RWPE1 (cell line): ENCODE data around the gene IL2.

ENCODE experiments used
- CTCF ChIA-PET: fragments of 350-600 bp; sonication (Branson Sonifier 250); formaldehyde crosslinking; extraction: SDS; loops from one replicate; lab custom pipeline; 2021; lab: Yijun Ruan, JAX
- POLR2A ChIA-PET: fragments of 400-600 bp; formaldehyde crosslinking; extraction: SDS; loops from one replicate; lab custom pipeline; 2020; ENCODE audit warnings: antibody characterized with exemption; ENCODE audit not compliant: low non-redundant PET; lab: Yijun Ruan, JAX
- DNase-seq: peaks from one replicate; pipeline ENCODE4 v3.0.0; 2012; ENCODE audit warnings: low spot score
- H3K27ac ChIP-seq: fragments of 450-650 bp; 2 replicates; pipeline ENCODE4 v1.5.1; 2017
- TF ChIP-seq, protein P1 (sequence below): fragments of 450-650 bp; conservative IDR thresholded peaks from 2 replicates; pipeline ENCODE4 v1.5.1; 2017; ENCODE audit warnings: low read depth, mild to moderate bottlenecking

The IL2 gene

DNA sequence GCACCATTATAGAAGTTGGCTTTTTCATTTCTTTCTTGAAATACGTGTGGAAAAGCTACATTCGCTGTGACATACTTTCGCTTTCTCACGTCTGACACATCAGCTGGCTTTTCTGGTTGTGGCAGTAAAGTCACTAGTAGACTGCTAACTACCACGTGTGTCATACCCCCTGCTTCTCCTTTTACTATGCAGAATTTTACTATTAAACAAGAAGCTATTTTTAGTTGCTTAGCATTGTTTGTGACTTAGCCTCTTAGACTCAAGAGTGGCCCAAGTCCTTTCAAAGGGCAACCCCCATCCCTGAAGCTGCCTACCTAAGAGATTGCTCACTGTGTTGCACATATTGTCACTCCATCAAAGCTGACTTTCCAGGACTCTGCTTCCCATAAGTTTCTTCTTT lies 2.1 kb upstream of the IL2 start:
- ChIA-PET CTCF (interaction anchor here (0.6 kb wide), 1 partner anchor 434 kb away, joined by 3 read pairs; no protein-coding TSS in a partner anchor), POLR2A (no interaction called here)
- no peak overlapping the region for H3K27ac ChIP-seq
- TF ChIP-seq, protein P1, sequence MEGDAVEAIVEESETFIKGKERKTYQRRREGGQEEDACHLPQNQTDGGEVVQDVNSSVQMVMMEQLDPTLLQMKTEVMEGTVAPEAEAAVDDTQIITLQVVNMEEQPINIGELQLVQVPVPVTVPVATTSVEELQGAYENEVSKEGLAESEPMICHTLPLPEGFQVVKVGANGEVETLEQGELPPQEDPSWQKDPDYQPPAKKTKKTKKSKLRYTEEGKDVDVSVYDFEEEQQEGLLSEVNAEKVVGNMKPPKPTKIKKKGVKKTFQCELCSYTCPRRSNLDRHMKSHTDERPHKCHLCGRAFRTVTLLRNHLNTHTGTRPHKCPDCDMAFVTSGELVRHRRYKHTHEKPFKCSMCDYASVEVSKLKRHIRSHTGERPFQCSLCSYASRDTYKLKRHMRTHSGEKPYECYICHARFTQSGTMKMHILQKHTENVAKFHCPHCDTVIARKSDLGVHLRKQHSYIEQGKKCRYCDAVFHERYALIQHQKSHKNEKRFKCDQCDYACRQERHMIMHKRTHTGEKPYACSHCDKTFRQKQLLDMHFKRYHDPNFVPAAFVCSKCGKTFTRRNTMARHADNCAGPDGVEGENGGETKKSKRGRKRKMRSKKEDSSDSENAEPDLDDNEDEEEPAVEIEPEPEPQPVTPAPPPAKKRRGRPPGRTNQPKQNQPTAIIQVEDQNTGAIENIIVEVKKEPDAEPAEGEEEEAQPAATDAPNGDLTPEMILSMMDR = no peak
- DNase-seq = peak; percentile 9

DNA sequence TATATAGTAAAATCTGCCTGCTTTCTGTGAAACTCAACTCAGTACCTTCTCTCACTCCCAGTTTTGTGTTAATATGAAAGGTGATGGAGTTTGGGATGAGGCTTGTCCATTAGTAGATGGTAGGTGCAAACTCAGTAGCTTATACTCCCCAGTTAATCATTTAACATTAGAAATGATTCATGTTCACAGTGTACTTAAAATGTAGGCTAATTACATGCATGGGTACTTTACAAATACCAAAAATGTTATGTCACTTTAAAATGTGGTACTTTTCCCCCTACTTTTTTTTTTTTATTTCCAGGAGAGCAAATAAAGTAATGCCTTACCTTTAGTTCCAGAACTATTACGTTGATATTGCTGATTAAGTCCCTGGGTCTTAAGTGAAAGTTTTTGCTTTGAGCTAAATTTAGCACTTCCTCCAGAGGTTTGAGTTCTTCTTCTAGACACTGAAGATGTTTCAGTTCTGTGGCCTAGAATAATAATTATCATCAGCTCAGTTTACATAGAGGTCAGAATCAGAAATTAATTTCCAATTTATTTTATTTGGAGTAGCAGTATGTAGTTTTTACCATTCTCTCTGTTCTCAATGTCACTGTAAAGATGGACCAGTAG lies 3.0 kb downstream of the IL2 start:
- no peak overlapping the region for H3K27ac ChIP-seq
- ChIA-PET CTCF (interaction anchor here (0.7 kb wide), 1 partner anchor 59 kb away, joined by 4 read pairs; no protein-coding TSS in a partner anchor), POLR2A (no interaction called here)
- TF ChIP-seq, protein P1 = no peak
- DNase-seq = no peak

DNA sequence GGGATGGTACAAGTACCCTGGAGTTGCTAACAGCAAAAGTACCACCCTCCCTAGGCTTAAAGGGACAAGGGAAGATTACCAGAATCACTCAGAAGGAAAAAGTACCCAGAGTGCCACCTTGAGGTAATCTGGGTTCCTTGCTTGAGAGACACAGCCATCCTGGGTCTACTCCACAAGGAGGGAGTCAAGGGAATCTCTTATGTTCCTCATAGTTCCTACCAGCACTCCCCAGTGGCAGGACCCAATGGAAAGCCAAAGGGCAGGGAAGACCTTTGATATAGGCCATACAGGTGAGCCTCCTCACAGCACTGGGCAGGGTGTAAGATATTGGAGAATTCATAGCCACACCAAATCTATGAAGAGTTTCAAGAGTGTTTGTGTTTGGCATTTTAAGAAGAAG lies 5.7 kb downstream of the IL2 start:
- TF ChIP-seq, protein P1 = no peak
- ChIA-PET POLR2A (no interaction called here), CTCF (no interaction called here)
- H3K27ac ChIP-seq = no peak overlapping the region
- DNase-seq = peak; percentile 3

DNA sequence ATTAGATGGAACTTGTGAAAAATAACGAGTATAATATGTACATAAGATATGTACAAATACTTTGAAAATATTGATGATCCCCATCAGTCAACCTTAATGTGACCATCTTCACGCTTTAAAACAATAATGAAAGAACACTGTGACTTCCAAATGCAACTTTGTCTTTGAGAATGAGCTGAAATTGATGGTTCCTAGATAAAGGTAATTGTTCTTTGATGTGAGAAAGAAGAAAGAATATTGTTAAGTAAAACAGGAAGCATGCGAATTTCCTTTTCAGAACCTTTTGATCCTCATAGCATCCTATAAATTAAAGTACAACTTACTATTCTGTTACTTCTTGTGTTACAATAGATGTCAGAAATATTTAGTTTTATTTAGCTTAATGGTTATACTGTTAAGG lies 22.2 kb downstream of the IL2 start:
- no peak overlapping the region for H3K27ac ChIP-seq
- TF ChIP-seq, protein P1 = no peak
- CTCF ChIA-PET = no interaction called here
- DNase-seq = no peak
- POLR2A ChIA-PET = no interaction called here

DNA sequence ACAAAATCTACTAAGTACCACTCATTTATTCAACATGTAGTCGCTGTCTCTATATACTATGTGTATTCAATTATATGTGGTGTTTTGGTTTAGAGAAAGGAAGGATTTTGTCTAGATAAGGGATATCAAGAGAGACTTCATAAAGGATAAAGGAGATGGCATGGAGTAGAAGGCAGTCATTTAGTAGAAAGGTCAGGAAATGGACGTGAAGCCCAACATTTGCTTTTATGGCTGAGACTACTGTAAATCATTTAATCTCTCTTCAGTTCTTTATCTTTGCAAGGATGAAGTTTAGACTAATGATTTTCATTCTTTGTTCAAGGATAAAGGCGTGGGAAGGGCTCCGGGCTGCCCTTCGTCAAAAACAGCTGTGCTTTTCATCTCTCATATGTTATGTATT lies 25.2 kb downstream of the IL2 start:
- no peak for DNase-seq
- TF ChIP-seq, protein P1 = no peak
- H3K27ac ChIP-seq = no peak overlapping the region
- ChIA-PET CTCF (interaction anchor here (0.7 kb wide), 1 partner anchor 22 kb away, joined by 3 read pairs; no protein-coding TSS in a partner anchor), POLR2A (no interaction called here)

DNA sequence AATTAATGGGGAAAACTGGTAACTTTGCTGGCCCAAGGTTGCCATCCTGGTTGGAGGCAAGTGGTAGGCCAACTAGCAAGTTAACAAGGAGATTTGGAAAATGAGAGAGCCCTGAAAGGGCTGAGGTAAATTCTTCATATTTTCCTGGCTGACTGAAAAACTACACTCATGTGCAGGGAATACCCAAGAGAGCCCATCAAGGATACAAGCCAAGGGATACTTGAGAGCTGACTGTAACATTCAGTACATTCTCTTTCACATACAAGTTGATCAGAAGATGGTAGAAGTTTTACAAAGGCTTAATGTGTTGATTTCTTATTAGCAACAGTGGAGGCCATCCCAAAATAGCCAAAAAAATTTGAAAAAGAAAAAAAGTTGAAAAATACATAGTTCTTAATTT lies 33.3 kb downstream of the IL2 start:
- no peak for DNase-seq
- ChIA-PET CTCF (no interaction called here), POLR2A (no interaction called here)

More for the DNA sequence above, 33.3 kb downstream of the IL2 start:
- TF ChIP-seq, protein P1 = no peak
- H3K27ac ChIP-seq = no peak overlapping the region
